ENCODE measurements around the gene TEAD4. TPM values are rescaled to one million over a fixed set of nuclear protein-coding genes. Genes with fewer than 3 reads are reported as not detected.

Gene TEAD4
- total RNA-seq, 1 donor: 22.0 TPM

DNA sequence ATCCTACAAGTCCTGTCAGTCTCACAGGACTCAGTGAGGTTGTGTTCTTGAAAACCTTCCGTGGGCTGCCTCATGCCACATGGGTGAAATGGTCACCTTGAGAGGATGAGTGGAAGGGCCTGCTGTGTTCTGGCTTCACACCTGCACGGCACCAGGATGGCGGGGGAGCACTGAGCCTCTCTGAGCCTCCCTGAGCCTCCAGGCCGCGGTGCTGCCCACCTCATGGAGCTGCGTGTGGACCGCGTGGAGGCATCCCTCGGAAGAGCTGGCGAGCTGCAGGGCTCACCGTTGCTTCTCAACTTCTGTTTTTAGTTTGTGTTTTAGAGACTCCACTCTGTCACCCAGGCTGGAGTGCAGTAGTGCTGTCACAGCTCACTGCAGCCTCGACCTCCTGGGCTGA is 56.2 kb downstream of the TEAD4 start:
- TF ChIP-seq, protein P1, sequence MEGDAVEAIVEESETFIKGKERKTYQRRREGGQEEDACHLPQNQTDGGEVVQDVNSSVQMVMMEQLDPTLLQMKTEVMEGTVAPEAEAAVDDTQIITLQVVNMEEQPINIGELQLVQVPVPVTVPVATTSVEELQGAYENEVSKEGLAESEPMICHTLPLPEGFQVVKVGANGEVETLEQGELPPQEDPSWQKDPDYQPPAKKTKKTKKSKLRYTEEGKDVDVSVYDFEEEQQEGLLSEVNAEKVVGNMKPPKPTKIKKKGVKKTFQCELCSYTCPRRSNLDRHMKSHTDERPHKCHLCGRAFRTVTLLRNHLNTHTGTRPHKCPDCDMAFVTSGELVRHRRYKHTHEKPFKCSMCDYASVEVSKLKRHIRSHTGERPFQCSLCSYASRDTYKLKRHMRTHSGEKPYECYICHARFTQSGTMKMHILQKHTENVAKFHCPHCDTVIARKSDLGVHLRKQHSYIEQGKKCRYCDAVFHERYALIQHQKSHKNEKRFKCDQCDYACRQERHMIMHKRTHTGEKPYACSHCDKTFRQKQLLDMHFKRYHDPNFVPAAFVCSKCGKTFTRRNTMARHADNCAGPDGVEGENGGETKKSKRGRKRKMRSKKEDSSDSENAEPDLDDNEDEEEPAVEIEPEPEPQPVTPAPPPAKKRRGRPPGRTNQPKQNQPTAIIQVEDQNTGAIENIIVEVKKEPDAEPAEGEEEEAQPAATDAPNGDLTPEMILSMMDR (IDR thresholded peaks at IDR 0.05; ENCODE audit: insufficient read depth, low read depth, low read length): no peak
- DNase-seq (ENCODE audit: low read depth): no peak
- H3K4me3 ChIP-seq (ENCODE audit: low read depth, low read length): no peak overlapping the region

DNA sequence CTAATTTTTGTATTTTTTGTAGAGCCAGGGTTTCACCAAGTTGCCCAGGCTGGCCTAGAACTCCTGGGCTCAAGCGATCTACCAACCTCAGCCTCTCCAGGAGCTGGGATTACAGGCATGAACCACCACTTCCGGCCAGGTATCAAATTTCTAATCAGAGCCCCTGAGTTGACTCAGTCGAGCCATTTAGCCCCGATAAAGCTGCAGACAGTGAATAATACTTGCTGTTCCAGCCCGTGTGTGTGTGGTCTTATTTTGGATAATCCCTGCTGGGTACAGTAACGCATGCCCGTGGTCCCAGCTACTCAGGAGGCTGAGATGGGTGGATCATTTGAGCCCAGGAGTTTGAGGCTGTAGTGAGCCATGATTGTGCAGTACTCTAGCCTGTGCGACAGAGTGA is 57.0 kb downstream of the TEAD4 start:
- no peak for DNase-seq (ENCODE audit: low read depth)
- no peak overlapping the region for H3K4me3 ChIP-seq (ENCODE audit: low read depth, low read length)
- TF ChIP-seq, protein P1 (IDR thresholded peaks at IDR 0.05; ENCODE audit: insufficient read depth, low read depth, low read length): no peak

DNA sequence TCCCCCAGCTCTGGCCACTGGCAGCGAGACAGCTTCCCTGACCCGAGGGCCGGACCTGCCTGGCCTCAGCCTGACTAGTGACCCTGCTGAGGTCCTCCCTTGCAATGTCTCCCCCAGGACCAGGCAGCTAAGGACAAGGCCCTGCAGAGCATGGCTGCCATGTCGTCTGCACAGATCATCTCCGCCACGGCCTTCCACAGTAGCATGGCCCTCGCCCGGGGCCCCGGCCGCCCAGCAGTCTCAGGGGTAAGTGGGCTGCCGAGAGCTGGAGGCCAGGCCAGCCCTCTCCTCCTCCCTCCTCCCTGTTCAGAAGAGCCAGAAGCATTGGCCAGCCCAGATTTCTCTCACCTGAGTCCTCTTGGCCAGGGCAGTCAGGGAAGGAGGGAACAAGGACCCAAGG is 58.1 kb downstream of the TEAD4 start:
- TF ChIP-seq, protein P1 (IDR thresholded peaks at IDR 0.05; ENCODE audit: insufficient read depth, low read depth, low read length): no peak
- DNase-seq (ENCODE audit: low read depth): no peak
- no peak overlapping the region for H3K4me3 ChIP-seq (ENCODE audit: low read depth, low read length)

DNA sequence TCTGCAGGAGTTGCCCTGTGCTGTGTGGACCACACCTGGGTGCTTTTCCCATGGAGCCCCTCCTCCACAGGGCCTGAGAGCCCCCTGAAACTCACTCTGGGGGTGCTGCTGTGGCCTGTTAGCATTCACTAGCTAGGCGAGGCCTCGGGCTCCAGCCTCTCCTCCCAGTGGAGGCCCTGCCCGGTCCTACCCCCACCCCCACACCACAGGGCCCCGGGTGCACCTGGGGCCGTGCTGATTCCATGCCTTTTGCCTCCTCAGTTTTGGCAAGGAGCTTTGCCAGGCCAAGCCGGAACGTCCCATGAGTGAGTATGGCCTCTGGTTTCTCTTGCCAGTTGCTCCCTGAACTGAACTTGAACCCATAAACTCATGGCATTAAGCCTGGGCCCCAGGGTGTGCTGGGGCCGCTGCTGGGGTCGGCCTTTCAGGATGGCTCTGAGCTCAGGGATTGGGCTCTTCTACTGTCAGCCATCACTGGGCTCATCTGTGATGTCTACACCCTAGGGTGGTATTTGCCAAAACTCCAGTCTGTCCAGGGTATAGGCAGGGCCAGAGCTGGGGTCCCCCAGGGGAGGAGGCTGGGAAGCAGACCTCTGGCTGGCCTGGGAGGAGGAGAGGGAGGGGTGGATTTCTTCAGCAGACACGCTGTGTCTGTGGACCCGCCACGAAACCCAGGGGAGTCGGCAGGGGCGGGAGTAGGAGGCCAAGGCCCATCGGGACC is 59.2 kb downstream of the TEAD4 start:
- TF ChIP-seq, protein P1 (IDR thresholded peaks at IDR 0.05; ENCODE audit: insufficient read depth, low read depth, low read length): no peak
- H3K4me3 ChIP-seq (ENCODE audit: low read depth, low read length): no peak overlapping the region
- no peak for DNase-seq (ENCODE audit: low read depth)

DNA sequence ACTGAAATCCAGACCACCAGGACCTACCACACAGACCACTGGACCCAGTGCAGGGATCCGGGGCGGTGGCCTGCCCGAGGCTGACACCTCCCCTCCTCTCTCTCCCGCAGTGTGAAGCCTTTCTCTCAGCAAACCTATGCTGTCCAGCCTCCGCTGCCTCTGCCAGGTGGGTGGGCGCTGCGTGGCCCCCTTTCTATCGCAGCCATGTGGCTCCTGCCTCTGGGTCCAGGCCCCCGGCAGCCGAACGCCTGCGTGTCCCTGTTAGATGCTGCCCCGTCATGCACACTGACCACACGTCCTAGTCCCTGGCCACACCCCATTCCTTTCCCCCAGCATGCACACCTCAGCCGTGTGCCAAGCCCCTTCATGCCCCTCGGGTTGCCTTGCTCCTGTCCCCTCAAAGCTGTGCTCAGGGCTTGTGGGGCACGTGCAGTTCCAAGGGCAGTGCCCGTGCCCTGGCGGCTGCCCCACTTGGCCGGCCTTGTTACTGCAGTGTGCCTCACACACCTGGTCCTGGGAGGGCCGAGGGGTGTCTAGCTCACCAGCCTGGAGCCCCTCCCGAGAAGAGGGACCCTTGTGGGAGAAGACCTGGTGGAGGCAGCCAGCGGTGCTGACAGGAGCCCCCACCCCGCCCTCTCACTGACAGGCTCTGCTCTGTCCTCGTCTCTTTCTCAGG is 59.9 kb downstream of the TEAD4 start:
- TF ChIP-seq, protein P1 (IDR thresholded peaks at IDR 0.05; ENCODE audit: insufficient read depth, low read depth, low read length): no peak
- DNase-seq (ENCODE audit: low read depth): no peak
- no peak overlapping the region for H3K4me3 ChIP-seq (ENCODE audit: low read depth, low read length)

DNA sequence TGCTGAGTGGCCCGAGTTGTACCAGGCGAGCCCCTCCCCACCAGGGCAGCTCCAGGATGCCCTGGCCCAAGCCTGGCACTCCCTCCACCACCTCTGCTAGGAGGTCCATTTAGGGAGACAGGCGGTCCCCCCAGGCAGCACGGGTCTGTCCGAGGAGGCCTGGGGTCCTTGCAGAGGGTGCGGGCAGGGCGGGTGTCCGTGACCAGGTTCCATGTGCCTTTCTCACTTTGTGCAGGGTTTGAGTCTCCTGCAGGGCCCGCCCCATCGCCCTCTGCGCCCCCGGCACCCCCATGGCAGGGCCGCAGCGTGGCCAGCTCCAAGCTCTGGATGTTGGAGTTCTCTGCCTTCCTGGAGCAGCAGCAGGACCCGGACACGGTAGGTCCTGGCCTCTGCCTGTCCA is 61.2 kb downstream of the TEAD4 start:
- TF ChIP-seq, protein P1 (IDR thresholded peaks at IDR 0.05; ENCODE audit: insufficient read depth, low read depth, low read length): no peak
- DNase-seq (ENCODE audit: low read depth): no peak
- no peak overlapping the region for H3K4me3 ChIP-seq (ENCODE audit: low read depth, low read length)

All from fibroblast of villous mesenchyme (primary cell).